Astrocyte of the spinal cord (primary cell): Measurements from ENCODE around the gene C2CD4C.
"Not testable (repeated sequence)": the region's sequence is repeated elsewhere in the genome, so short reads cannot be mapped to it uniquely, and the experiment has no call there.

ENCODE experiments used
- DNase-seq: peaks from one replicate; pipeline ENCODE4 v3.0.0; 2011; ENCODE audit warnings: low read depth, low spot score
- H3K4me3 ChIP-seq: 2 replicates; pipeline ENCODE4 v1.5.1; 2011; ENCODE audit warnings: low read depth, mild to moderate bottlenecking, low read length, moderate library complexity
- CTCF ChIP-seq: IDR thresholded peaks from 2 replicates; pipeline ENCODE4 v1.5.1; 2012; ENCODE audit warnings: low read depth, mild to moderate bottlenecking, low read length, inconsistent platforms
- in situ Hi-C: cut with HindIII; loops from 2 replicates; pipeline ENCODE4 v1.10.0; 2017; ENCODE audit warnings: low sequenced_read_pairs

Gene C2CD4C

GRCh38 chr19:412356-413355 is 3.7 kb upstream of the C2CD4C start:
- TF ChIP-seq CTCF: no peak
- H3K4me3 ChIP-seq: no peak overlapping the region
- in situ Hi-C loops: no loop called here
- DNase-seq: no peak

- DNase-seq: no peak
- TF ChIP-seq CTCF: no peak
- H3K4me3 ChIP-seq: no peak overlapping the region
- in situ Hi-C loops: no loop called here
These were observed 2.9 kb upstream of the C2CD4C start for GRCh38 chr19:411723-412355.

GRCh38 chr19:411121-411722 is 2.3 kb upstream of the C2CD4C start:
- DNase-seq, in situ Hi-C loops, H3K4me3 ChIP-seq: not testable (repeated sequence)

- in situ Hi-C loops: no loop called here
- H3K4me3 ChIP-seq: no peak overlapping the region
- no peak for TF ChIP-seq CTCF
- DNase-seq: no peak
These were observed 1.4 kb upstream of the C2CD4C start for GRCh38 chr19:410243-410781.

- no peak overlapping the region for H3K4me3 ChIP-seq
- no peak for TF ChIP-seq CTCF
- no peak for DNase-seq
- in situ Hi-C loops: no loop called here
These were observed 732 bp upstream of the C2CD4C start for GRCh38 chr19:409516-410242.

GRCh38 chr19:408441-408901 is 476 bp downstream of the C2CD4C start:
- no peak for DNase-seq
- TF ChIP-seq CTCF: no peak
- H3K4me3 ChIP-seq: peak overlapping the region; percentile 12
- in situ Hi-C loops: no loop called here
